Daoy (cell line): ENCODE results near the gene ZNF25. TPM values are rescaled to one million over a fixed set of nuclear protein-coding genes. Genes with fewer than 3 reads are reported as not detected.
A peak's percentile ranks its signal among the peaks of the same experiment; 100 is the strongest.
"Not testable (repeated sequence)": the region's sequence is repeated elsewhere in the genome, so short reads cannot be mapped to it uniquely, and the experiment has no call there.

Experiments used
- DNase-seq: peaks from one replicate; pipeline ENCODE4 v3.0.0-alpha.2; 2015; ENCODE audit warnings: low read depth
- total RNA-seq: library from RNA; depleted of rRNA; stranded (reverse); fragments of >200 nt; shearing (Covaris generic); gene quantifications from 2 replicates; pipeline ENCODE4 v1.2.3, GENCODE V29; 2014; rRNA removed

ZNF25 gene
- total RNA-seq: 2.2 and 5.4 TPM in 2 replicates

- peak; percentile 95 for DNase-seq
These were observed at the start of gene ZNF25 for GRCh38 chr10:37976091-37976879. Gene ZNF25 (minus strand): TSS chr10:37976647. CDS start chr10:37971722, 4,925 bp downstream.

- no peak for DNase-seq
These were observed 48.8 kb upstream of the ZNF25 start for GRCh38 chr10:38025283-38025682.

GRCh38 chr10:38019124-38019523, 42.7 kb upstream of the ZNF25 start:
- not testable (repeated sequence) for DNase-seq

GRCh38 chr10:38016354-38016753, 39.9 kb upstream of the ZNF25 start:
- DNase-seq: no peak

GRCh38 chr10:38010119-38010903, 33.9 kb upstream of the ZNF25 start, which contains the start of gene ZNF33A:
Gene ZNF33A (plus strand): TSS chr10:38010675. CDS start chr10:38012342, 1,667 bp downstream.
- DNase-seq: peak; percentile 92

- DNase-seq: no peak
These were observed 31.5 kb upstream of the ZNF25 start for GRCh38 chr10:38007991-38008390.

GRCh38 chr10:38007551-38007950, 31.1 kb upstream of the ZNF25 start:
- no peak for DNase-seq

- DNase-seq: no peak
These were observed 27.1 kb upstream of the ZNF25 start for GRCh38 chr10:38003588-38003987.

- no peak for DNase-seq
These were observed 26.6 kb upstream of the ZNF25 start for GRCh38 chr10:38003026-38003425.

- not testable (repeated sequence) for DNase-seq
These were observed 24.0 kb upstream of the ZNF25 start for GRCh38 chr10:38000474-38000873.

GRCh38 chr10:37998920-37999319, 22.5 kb upstream of the ZNF25 start:
- not testable (repeated sequence) for DNase-seq

GRCh38 chr10:37992083-37992482, 15.6 kb upstream of the ZNF25 start:
- no peak for DNase-seq

- no peak for DNase-seq
These were observed 15.2 kb upstream of the ZNF25 start for GRCh38 chr10:37991655-37992054.

- no peak for DNase-seq
These were observed 395 bp upstream of the ZNF25 start for GRCh38 chr10:37976880-37977203.

- DNase-seq: peak; percentile 3
These were observed 951 bp downstream of the ZNF25 start for GRCh38 chr10:37975401-37975991.

GRCh38 chr10:37972396-37972795, 4.1 kb downstream of the ZNF25 start:
- no peak for DNase-seq

GRCh38 chr10:37965006-37965405, 11.4 kb downstream of the ZNF25 start:
- no peak for DNase-seq

GRCh38 chr10:37960591-37961137, 15.8 kb downstream of the ZNF25 start:
- DNase-seq: no peak

- no peak for DNase-seq
These were observed 18.6 kb downstream of the ZNF25 start for GRCh38 chr10:37957841-37958240.

- DNase-seq: no peak
These were observed 23.5 kb downstream of the ZNF25 start for GRCh38 chr10:37952926-37953325.

GRCh38 chr10:37952043-37952755, 24.2 kb downstream of the ZNF25 start:
- DNase-seq: no peak

- DNase-seq: no peak
These were observed 28.2 kb downstream of the ZNF25 start for GRCh38 chr10:37948210-37948609.
